Endothelial cell of umbilical vein (primary cell): ENCODE data around the gene ANKRD44. TPM values are rescaled to one million over a fixed set of nuclear protein-coding genes. Genes with fewer than 3 reads are reported as not detected.

Experiments used
- BruUV-seq: library from RNA; stranded (reverse); fragments of 400-500 nt; replicated peaks from 2 replicates; lab custom pipeline; 2021; lab: Mats Ljungman, UMichigan
- CTCF ChIA-PET: fragments of 300-600, 350-600 bp; sonication (Branson Sonifier 250); formaldehyde crosslinking; loops from one replicate; lab custom pipeline; 2021; ENCODE audit warnings: antibody characterized with exemption, inconsistent platforms; lab: Charles Lee
- POLR2A ChIA-PET: fragments of 300-600, 350-600 bp; sonication (Branson Sonifier 250); formaldehyde crosslinking; loops from one replicate; lab custom pipeline; 2021; ENCODE audit warnings: antibody characterized with exemption, inconsistent platforms; lab: Charles Lee
- DNase-seq: peaks from one replicate; pipeline ENCODE4 v3.0.0-alpha.2; 2011; ENCODE audit warnings: low read depth, low spot score
- FAIRE-seq: peaks from 2 replicates; lab custom pipeline; 2011; peaks lifted over from hg19 to GRCh38; lab: Jason Lieb, UNC
- H2AFZ ChIP-seq: 2 replicates; pipeline ENCODE4 v1.6.0; 2012; ENCODE audit warnings: low read depth, low read length, control low read depth, inconsistent platforms
- H3K27ac ChIP-seq: 2 replicates; pipeline ENCODE4 v1.5.1; 2011; ENCODE audit warnings: low read depth, mild to moderate bottlenecking, control low read depth, low read length, moderate library complexity; ENCODE audit not compliant: insufficient read depth
- H3K27me3 ChIP-seq, 2 experiments: 2 replicates each; pipeline versions ENCODE4 v1.6.0 to v1.6.1; 2011; ENCODE audit warnings: low read length in 2 of 2, mixed read lengths in 1 of 2; ENCODE audit not compliant: control insufficient read depth in 2 of 2, insufficient read depth in 2 of 2
- H3K36me3 ChIP-seq, 2 experiments: 2 replicates in 1 of 2; 3 replicates in 1 of 2; pipeline ENCODE4 v1.5.1; 2011; ENCODE audit warnings: low read length in 2 of 2, mild to moderate bottlenecking in 1 of 2, moderate library complexity in 1 of 2; ENCODE audit not compliant: control insufficient read depth in 2 of 2, insufficient read depth in 2 of 2; ENCODE audit errors: extremely low read depth in 1 of 2
- H3K4me1 ChIP-seq: 3 replicates; pipeline ENCODE4 v1.5.1; 2011; ENCODE audit warnings: mild to moderate bottlenecking, low read length; ENCODE audit not compliant: control insufficient read depth, insufficient read depth; ENCODE audit errors: extremely low read depth
- H3K4me2 ChIP-seq: 2 replicates; pipeline ENCODE4 v1.6.1; 2011; ENCODE audit warnings: low read length, control low read depth, mixed read lengths; ENCODE audit not compliant: insufficient read depth
- H3K4me3 ChIP-seq, 3 experiments: fragments of 200-600 bp in 1 of 3; sonication (generic), shearing (Covaris generic) in 1 of 3; replicated peaks in 1 of 3; 2 replicates each; pipeline ENCODE4 v1.5.1; 2011 to 2016; ENCODE audit warnings: control low read depth in 3 of 3, low read length in 3 of 3, mild to moderate bottlenecking in 2 of 3, inconsistent platforms in 1 of 3, low read depth in 1 of 3, moderate library complexity in 1 of 3; ENCODE audit not compliant: insufficient read depth in 1 of 3
- H3K79me2 ChIP-seq: 2 replicates; pipeline ENCODE4 v1.6.0; 2012; ENCODE audit warnings: low read length, inconsistent platforms; ENCODE audit not compliant: control insufficient read depth, insufficient read depth
- H3K9ac ChIP-seq: replicated peaks from 2 replicates; pipeline ENCODE3; 2011; ENCODE audit warnings: low read length, control low read depth; ENCODE audit not compliant: insufficient read depth; ENCODE audit errors: extremely low read depth
- H3K9me1 ChIP-seq: replicated peaks from 3 replicates; pipeline ENCODE4 v1.6.0; 2011; ENCODE audit warnings: mild to moderate bottlenecking, low read length; ENCODE audit not compliant: control insufficient read depth, insufficient read depth; ENCODE audit errors: extremely low read depth
- H3K9me3 ChIP-seq: replicated peaks from 2 replicates; pipeline ENCODE4 v1.5.1; 2012; ENCODE audit warnings: low read length, inconsistent platforms; ENCODE audit not compliant: control insufficient read depth, insufficient read depth
- H4K20me1 ChIP-seq: replicated peaks from 2 replicates; pipeline ENCODE3; 2011; ENCODE audit warnings: mild to moderate bottlenecking, low read length; ENCODE audit not compliant: control insufficient read depth, insufficient read depth; ENCODE audit errors: extremely low read depth
- CTCF ChIP-seq, 2 donors: IDR thresholded peaks; 1 replicate in 1 of 2; 2 replicates in 1 of 2; pipeline ENCODE4 v1.5.1; 2011; ENCODE audit warnings: low read length in 2 of 2, mild to moderate bottlenecking in 2 of 2, moderate library complexity in 2 of 2, control low read depth in 1 of 2, inconsistent platforms in 1 of 2, low read depth in 1 of 2; ENCODE audit not compliant: insufficient read depth in 1 of 2; ENCODE audit errors: extremely low read depth in 1 of 2
- EZH2 ChIP-seq: IDR thresholded peaks from 2 replicates; pipeline ENCODE4 v1.6.1; 2012; ENCODE audit warnings: borderline replicate concordance, low read depth, mild to moderate bottlenecking, moderate library complexity, low read length, inconsistent platforms; ENCODE audit not compliant: severe bottlenecking
- FOS ChIP-seq: IDR thresholded peaks from 2 replicates; pipeline ENCODE4 v1.6.1; 2011; ENCODE audit warnings: mild to moderate bottlenecking, low read length, moderate library complexity, borderline replicate concordance; ENCODE audit not compliant: insufficient read depth
- GATA2 ChIP-seq: IDR thresholded peaks from 2 replicates; pipeline ENCODE4 v1.7.0; 2011; ENCODE audit warnings: low read depth, mild to moderate bottlenecking, moderate library complexity, mixed read lengths, low read length; ENCODE audit not compliant: insufficient read length, insufficient read depth
- JUN ChIP-seq: IDR thresholded peaks from 2 replicates; pipeline ENCODE4 v1.6.1; 2011; ENCODE audit warnings: borderline replicate concordance, low read depth; ENCODE audit not compliant: insufficient read length, insufficient read depth
- MAX ChIP-seq: IDR thresholded peaks from 2 replicates; pipeline ENCODE4 v1.6.1; 2011; ENCODE audit not compliant: insufficient read depth, insufficient read length
- MYC ChIP-seq: IDR thresholded peaks from one replicate; pipeline ENCODE4 v1.6.1; 2011; ENCODE audit warnings: mild to moderate bottlenecking, low read depth, low read length
- POLR2A ChIP-seq: IDR thresholded peaks from 2 replicates; pipeline ENCODE4 v1.6.1; 2012; ENCODE audit warnings: low read depth, mild to moderate bottlenecking, control low read depth, low read length
- POLR2AphosphoS5 ChIP-seq: IDR thresholded peaks from 2 replicates; pipeline ENCODE4 v1.6.1; 2012; ENCODE audit warnings: low read depth, mild to moderate bottlenecking, control low read depth, low read length, moderate library complexity; ENCODE audit not compliant: insufficient read depth
- dilution Hi-C: fragments of 300-500 bp; cut with MboI; formaldehyde crosslinking; loops from one replicate; pipeline ENCODE4 v1.15.0; 2019; ENCODE audit warnings: low sequenced_read_pairs; ENCODE audit not compliant: extremely low pct_ligation_motif_present
- intact Hi-C: fragments of 100-400 bp; cut with micrococcal nuclease; formaldehyde crosslinking; loops from one replicate; pipeline ENCODE4 v1.10.0; 2022
- polyA plus RNA-seq, 4 experiments: library from polyadenylated mRNA; depleted of rRNA in 3 of 4; stranded (reverse) in 3 of 4; unstranded in 1 of 4; fragments of >200 nt; gene quantifications; 2 replicates each; pipeline versions ENCODE4 v1.2.1 to v1.2.3, GENCODE V29; 2011 to 2012; ENCODE audit warnings: missing spikeins in 1 of 4
- total RNA-seq: library from RNA; stranded (reverse); gene quantifications from 2 replicates; pipeline ENCODE4 v1.2.3, GENCODE V29; 2021

ANKRD44 gene
- total and polyA plus RNA-seq, 2 donors (not counting 3 experiments of a cell fraction or from before 2014, with no cell fraction given): 3.4 to 6.1 TPM

DNA sequence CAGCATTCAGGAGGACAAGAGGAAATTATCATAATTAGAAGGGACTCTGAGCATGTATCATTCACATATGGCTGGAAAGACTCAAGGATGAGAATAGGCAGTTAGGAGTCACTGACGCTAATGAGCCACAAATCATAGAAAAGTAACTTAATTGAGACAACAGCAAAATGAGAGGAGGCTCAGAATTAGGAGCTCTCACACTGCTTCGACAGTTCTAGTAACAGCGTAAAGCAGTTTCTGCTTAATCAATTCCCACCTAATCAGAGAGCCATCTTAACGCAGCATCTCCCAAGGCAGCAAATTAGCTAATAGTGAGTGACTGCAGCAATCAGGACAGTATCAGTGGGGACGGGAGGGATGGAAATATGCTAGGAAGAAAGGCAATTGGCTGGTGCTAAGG is 32.8 kb downstream of the ANKRD44 start:
- ChIA-PET POLR2A (interaction anchor here (0.6 kb wide), 1 partner anchor 80 kb away, joined by 4 read pairs; no protein-coding TSS in a partner anchor), CTCF (interaction anchor here (1.6 kb wide), 1 partner anchor 18 kb away, joined by 3 read pairs; no protein-coding TSS in a partner anchor)
- FAIRE-seq (no peak), DNase-seq (no peak)
- H3K4me3 ChIP-seq: no peak overlapping the region
- TF ChIP-seq POLR2A: no peak
- TF ChIP-seq FOS: no peak
- TF ChIP-seq CTCF (IDR thresholded peaks at IDR 0.05; ENCODE audit: extremely low read depth in 1 of 2, insufficient read depth in 1 of 2, low read depth in 1 of 2, low read length in 2 of 2): no peak
- no peak for TF ChIP-seq GATA2
- no peak for TF ChIP-seq JUN
- TF ChIP-seq POLR2AphosphoS5: no peak
- no peak for TF ChIP-seq MYC
- no peak for TF ChIP-seq EZH2
- TF ChIP-seq MAX: no peak
- H3K9me3 ChIP-seq: no peaks in the 10 kb centered on the region
- BruUV-seq: no TSS peak
- intact Hi-C loops: no loop called here
- peaks cover 0 to 4% of the 10 kb centered on the region in 2 experiments for H3K27me3 ChIP-seq
- H2AFZ ChIP-seq: no peak overlapping the region
- no peak overlapping the region for H3K27ac ChIP-seq
- H3K79me2 ChIP-seq: no peaks in the 10 kb centered on the region
- H3K36me3 ChIP-seq: no peaks in the 10 kb centered on the region
- H3K9me1 ChIP-seq: no peaks in the 10 kb centered on the region
- dilution Hi-C loops: no loop called here
- H3K4me2 ChIP-seq: no peak overlapping the region
- no peak overlapping the region for H3K9ac ChIP-seq
- H4K20me1 ChIP-seq: no peaks in the 10 kb centered on the region
- no peaks in the 10 kb centered on the region for H3K4me1 ChIP-seq
